HEK293 (cell line): ENCODE results near the gene SEM1.

Experiments
- CTCF ChIA-PET: fragments of 350-600 bp; formaldehyde crosslinking; extraction: SDS; loops from one replicate; lab custom pipeline; 2021; ENCODE audit warnings: antibody characterized with exemption; lab: Yijun Ruan, JAX
- POLR2A ChIA-PET: fragments of 300-600 bp; formaldehyde crosslinking; extraction: SDS; loops from one replicate; lab custom pipeline; 2020; ENCODE audit warnings: antibody characterized with exemption, inconsistent platforms; lab: Yijun Ruan, JAX
- H3K27ac ChIP-seq: fragments of 200-500 bp; sonication (Bioruptor generic); 2 replicates; pipeline ENCODE4 v1.5.1; 2014; ENCODE audit warnings: low read depth, low read length, control low read depth, inconsistent platforms; ENCODE audit errors: extremely low read depth
- H3K36me3 ChIP-seq, 2 experiments: fragments of 200-500 bp in 1 of 2; sonication (Bioruptor generic) in 1 of 2; 1 replicate in 1 of 2; 2 replicates in 1 of 2; pipeline ENCODE4 v1.5.1; 2014 to 2017; ENCODE audit warnings: inconsistent platforms in 2 of 2, low read length in 2 of 2; ENCODE audit not compliant: control insufficient read depth in 2 of 2, insufficient read depth in 1 of 2
- H3K4me1 ChIP-seq: fragments of 200-500 bp; sonication (Bioruptor generic); 2 replicates; pipeline ENCODE4 v1.5.1; 2014; ENCODE audit warnings: mild to moderate bottlenecking, low read length, inconsistent platforms; ENCODE audit not compliant: control insufficient read depth, insufficient read depth
- H3K4me3 ChIP-seq: 2 replicates; pipeline ENCODE4 v1.5.1; 2011; ENCODE audit warnings: low read depth, mild to moderate bottlenecking, control low read depth, low read length, moderate library complexity
- H3K9me3 ChIP-seq: fragments of 200-500 bp; sonication (Bioruptor generic); 2 replicates; pipeline ENCODE4 v1.5.1; 2014; ENCODE audit warnings: low read depth, low read length, inconsistent platforms; ENCODE audit not compliant: control insufficient read depth, insufficient read depth
- BCL6B ChIP-seq: fragments of 450-650 bp; formaldehyde crosslinking; IDR thresholded peaks from 2 replicates; pipeline ENCODE4 v1.5.1; 2017; ENCODE audit warnings: missing biosample characterization, missing genetic modification characterization
- CTCF ChIP-seq: fragments of 450-650 bp; formaldehyde crosslinking; IDR thresholded peaks from 2 replicates; pipeline ENCODE4 v1.5.1; 2016; ENCODE audit warnings: missing biosample characterization, missing genetic modification characterization
- HOXC10 ChIP-seq: sonication (generic); formaldehyde crosslinking; IDR thresholded peaks from 2 replicates; pipeline ENCODE4 v1.8.1; 2023; ENCODE audit warnings: mild to moderate bottlenecking, missing genetic modification reagents
- RBAK ChIP-seq: fragments of 450-650 bp; formaldehyde crosslinking; IDR thresholded peaks from 2 replicates; pipeline ENCODE4 v1.5.1; 2016; ENCODE audit warnings: missing biosample characterization, missing genetic modification characterization
- SALL2 ChIP-seq: fragments of 450-650 bp; formaldehyde crosslinking; IDR thresholded peaks from 2 replicates; pipeline ENCODE4 v1.5.0; 2017; ENCODE audit warnings: missing biosample characterization, mild to moderate bottlenecking, missing genetic modification characterization, borderline replicate concordance
- WT1 ChIP-seq: fragments of 450-650 bp; formaldehyde crosslinking; IDR thresholded peaks from 2 replicates; pipeline ENCODE4 v1.5.1; 2016; ENCODE audit warnings: missing biosample characterization, missing genetic modification characterization
- YY2 ChIP-seq: fragments of 450-650 bp; formaldehyde crosslinking; IDR thresholded peaks from 2 replicates; pipeline ENCODE4 v1.5.1; 2016; ENCODE audit warnings: missing biosample characterization, missing genetic modification characterization
- ZBTB44 ChIP-seq: fragments of 450-650 bp; IDR thresholded peaks from 2 replicates; pipeline ENCODE4 v1.5.1; 2018; ENCODE audit warnings: missing biosample characterization, mild to moderate bottlenecking, missing genetic modification characterization
- ZBTB48 ChIP-seq: fragments of 450-650 bp; formaldehyde crosslinking; IDR thresholded peaks from 2 replicates; pipeline ENCODE4 v1.5.1; 2016; ENCODE audit warnings: missing biosample characterization, missing genetic modification characterization
- ZEB2 ChIP-seq: fragments of 450-650 bp; formaldehyde crosslinking; IDR thresholded peaks from 2 replicates; pipeline ENCODE4 v1.5.1; 2016; ENCODE audit warnings: missing biosample characterization, missing genetic modification characterization
- ZNF174 ChIP-seq: fragments of 450-650 bp; formaldehyde crosslinking; IDR thresholded peaks from 2 replicates; pipeline ENCODE4 v1.5.0; 2017; ENCODE audit warnings: missing biosample characterization, mild to moderate bottlenecking, missing genetic modification characterization
- ZNF175 ChIP-seq: fragments of 450-650 bp; formaldehyde crosslinking; IDR thresholded peaks from 2 replicates; pipeline ENCODE4 v1.5.1; 2016; ENCODE audit warnings: missing biosample characterization, missing genetic modification characterization
- ZNF416 ChIP-seq: fragments of 450-650 bp; formaldehyde crosslinking; IDR thresholded peaks from 2 replicates; pipeline ENCODE4 v1.5.1; 2016; ENCODE audit warnings: missing biosample characterization, missing genetic modification characterization
- ZNF433 ChIP-seq: fragments of 450-650 bp; formaldehyde crosslinking; IDR thresholded peaks from 2 replicates; pipeline ENCODE4 v1.5.1; 2016; ENCODE audit warnings: missing biosample characterization, missing genetic modification characterization, low read depth
- ZNF518A ChIP-seq: fragments of 450-650 bp; formaldehyde crosslinking; conservative IDR thresholded peaks from 2 replicates; pipeline ENCODE4 v1.5.1; 2016; ENCODE audit warnings: low read depth, missing biosample characterization, missing genetic modification characterization
- ZNF521 ChIP-seq: fragments of 450-650 bp; formaldehyde crosslinking; IDR thresholded peaks from 2 replicates; pipeline ENCODE4 v1.5.1; 2017; ENCODE audit warnings: missing biosample characterization, mild to moderate bottlenecking, missing genetic modification characterization
- ZNF621 ChIP-seq: fragments of 450-650 bp; formaldehyde crosslinking; IDR thresholded peaks from 2 replicates; pipeline ENCODE4 v1.5.1; 2017; ENCODE audit warnings: missing biosample characterization, missing genetic modification characterization
- ZNF645 ChIP-seq: fragments of 450-650 bp; formaldehyde crosslinking; IDR thresholded peaks from 2 replicates; pipeline ENCODE4; 2016; ENCODE audit warnings: missing biosample characterization, missing genetic modification characterization
- ZNF660 ChIP-seq: fragments of 450-650 bp; IDR thresholded peaks from 2 replicates; pipeline ENCODE4 v1.5.1; 2018; ENCODE audit warnings: missing biosample characterization, mild to moderate bottlenecking, missing genetic modification characterization
- ZNF837 ChIP-seq: fragments of 450-650 bp; formaldehyde crosslinking; IDR thresholded peaks from 2 replicates; pipeline ENCODE4 v1.5.1; 2016; ENCODE audit warnings: missing biosample characterization, missing genetic modification characterization
- ZSCAN16 ChIP-seq: fragments of 450-650 bp; formaldehyde crosslinking; IDR thresholded peaks from 2 replicates; pipeline ENCODE4 v1.5.1; 2016; ENCODE audit warnings: missing biosample characterization, missing genetic modification characterization
- TF ChIP-seq, protein P1 (sequence below): fragments of 450-650 bp; formaldehyde crosslinking; IDR thresholded peaks from 2 replicates; pipeline ENCODE4 v1.5.1; 2016; ENCODE audit warnings: missing biosample characterization, missing genetic modification characterization, borderline replicate concordance

The SEM1 gene

DNA sequence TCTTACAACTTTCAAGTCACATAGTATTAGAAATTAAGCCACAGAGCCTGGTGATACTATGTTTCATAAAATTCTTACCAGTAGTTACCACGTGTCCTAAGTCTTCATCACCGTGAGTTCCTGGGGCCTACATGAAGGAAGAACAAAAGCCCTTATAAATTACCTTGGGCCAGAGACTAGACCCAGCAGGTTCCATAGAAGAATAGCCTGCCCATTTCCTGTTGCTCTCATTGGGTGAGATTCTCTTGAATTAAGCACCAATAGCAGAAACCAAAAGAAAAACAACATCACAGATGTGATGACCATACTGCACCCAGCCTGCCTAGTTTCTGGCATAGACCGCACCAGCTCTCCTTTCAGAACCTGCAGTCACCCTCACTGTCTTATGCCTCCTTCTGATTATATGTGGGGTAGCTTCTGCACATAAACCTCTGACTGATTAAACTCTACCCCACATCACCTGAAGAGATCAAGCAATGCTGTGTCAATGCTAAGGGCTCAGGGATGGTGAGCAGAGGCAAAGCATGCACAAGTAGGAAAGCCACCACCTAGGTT is 18.0 kb upstream of the SEM1 start:
- Histone ChIP-seq H3K4me1 (no peaks in the 10 kb centered on the region), H3K9me3 (no peaks in the 10 kb centered on the region), H3K4me3 (no peak overlapping the region), H3K27ac (no peak overlapping the region)
- POLR2A ChIA-PET: no interaction called here
- TF ChIP-seq ZNF645 (no peak), ZSCAN16 (tag by site-specific recombination) (no peak), ZNF660 (no peak), YY2 (tag by site-specific recombination) (no peak), ZNF175 (no peak), CTCF (tag by site-specific recombination) (no peak), ZBTB48 (tag by site-specific recombination) (no peak), ZNF521 (tag by site-specific recombination) (no peak), HOXC10 (CRISPR knock-in tag) (no peak), RBAK (tag by site-specific recombination) (no peak)
- TF ChIP-seq, protein P1, sequence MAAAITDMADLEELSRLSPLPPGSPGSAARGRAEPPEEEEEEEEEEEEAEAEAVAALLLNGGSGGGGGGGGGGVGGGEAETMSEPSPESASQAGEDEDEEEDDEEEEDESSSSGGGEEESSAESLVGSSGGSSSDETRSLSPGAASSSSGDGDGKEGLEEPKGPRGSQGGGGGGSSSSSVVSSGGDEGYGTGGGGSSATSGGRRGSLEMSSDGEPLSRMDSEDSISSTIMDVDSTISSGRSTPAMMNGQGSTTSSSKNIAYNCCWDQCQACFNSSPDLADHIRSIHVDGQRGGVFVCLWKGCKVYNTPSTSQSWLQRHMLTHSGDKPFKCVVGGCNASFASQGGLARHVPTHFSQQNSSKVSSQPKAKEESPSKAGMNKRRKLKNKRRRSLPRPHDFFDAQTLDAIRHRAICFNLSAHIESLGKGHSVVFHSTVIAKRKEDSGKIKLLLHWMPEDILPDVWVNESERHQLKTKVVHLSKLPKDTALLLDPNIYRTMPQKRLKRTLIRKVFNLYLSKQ (tag by site-specific recombination): no peak
- TF ChIP-seq, all 188 proteins: peak for 0
- H3K36me3 ChIP-seq: no peaks in the 10 kb centered on the region
- CTCF ChIA-PET: no interaction called here

DNA sequence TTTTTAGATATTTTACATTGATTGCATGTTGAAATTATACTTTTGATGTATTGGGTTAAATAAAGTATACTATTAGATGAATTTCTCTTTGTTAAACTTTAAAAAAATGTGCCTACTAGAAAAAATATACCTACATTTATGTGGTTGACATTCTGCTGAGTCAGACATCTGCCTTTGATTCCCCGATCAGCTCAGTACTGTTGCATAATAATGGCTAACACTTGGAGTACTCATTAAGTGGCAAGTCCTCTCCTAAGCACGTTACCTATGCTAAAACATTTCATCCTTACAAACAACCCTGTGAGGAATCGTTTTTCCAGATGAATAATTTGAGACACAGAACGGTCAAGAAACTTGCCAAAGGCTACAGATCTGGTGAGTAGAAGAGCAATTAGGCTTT is 14.0 kb upstream of the SEM1 start:
- Histone ChIP-seq H3K9me3 (no peaks in the 10 kb centered on the region), H3K27ac (no peak overlapping the region), H3K4me1 (peaks cover 11% of the 10 kb centered on the region; the same call in 1 of the 2 replicates), H3K36me3 (no peaks in the 10 kb centered on the region), H3K4me3 (no peak overlapping the region)
- POLR2A ChIA-PET: no interaction called here
- TF ChIP-seq WT1 (tag by site-specific recombination) (no peak), SALL2 (tag by site-specific recombination) (no peak), ZNF433 (tag by site-specific recombination) (no peak), BCL6B (no peak), ZEB2 (no peak), ZNF621 (no peak), ZNF518A (tag by site-specific recombination) (no peak), ZNF416 (tag by site-specific recombination) (no peak), ZBTB44 (tag by site-specific recombination) (no peak), ZNF174 (no peak), ZNF837 (tag by site-specific recombination) (no peak)
- CTCF ChIA-PET: no interaction called here
